Measurements from ENCODE around the gene PEA15.

The PEA15 gene

GRCh38 chr1:160260406-160261382 is 55.5 kb downstream of the PEA15 start:
- in situ Hi-C loops (cut with HindIII; ENCODE audit: low sequenced_read_pairs), result no loop called here
- H3K4me3 ChIP-seq (ENCODE audit: low read depth, low read length), result peak overlapping the region; percentile 87
- TF ChIP-seq CTCF (IDR thresholded peaks at IDR 0.05; ENCODE audit: low read depth, low read length, missing control alignments), result no peak
- DNase-seq (ENCODE audit: low read depth), result peak; percentile 92

- DNase-seq (ENCODE audit: low read depth), result peak; percentile 53
- in situ Hi-C loops (cut with HindIII; ENCODE audit: low sequenced_read_pairs), result no loop called here
- TF ChIP-seq CTCF (IDR thresholded peaks at IDR 0.05; ENCODE audit: low read depth, low read length, missing control alignments), result no peak
- peak overlapping the region; percentile 87 for H3K4me3 ChIP-seq (ENCODE audit: low read depth, low read length)
These were observed 56.3 kb downstream of the PEA15 start for GRCh38 chr1:160261556-160261892.

- TF ChIP-seq CTCF (IDR thresholded peaks at IDR 0.05; ENCODE audit: low read depth, low read length, missing control alignments), result no peak
- peak within 1 kb of the TSS; percentile 87 for H3K4me3 ChIP-seq (ENCODE audit: low read depth, low read length)
- peak; percentile 94 for DNase-seq (ENCODE audit: low read depth)
- in situ Hi-C loops (cut with HindIII; ENCODE audit: low sequenced_read_pairs), result no loop called here
These were observed 57.0 kb downstream of the PEA15 start, which contains the start of gene DCAF8 for GRCh38 chr1:160261893-160262794. Gene DCAF8, minus strand, starts transcription at chr1:160262549. Its CDS starts 18,541 bp downstream, at chr1:160244008.

- TF ChIP-seq CTCF (IDR thresholded peaks at IDR 0.05; ENCODE audit: low read depth, low read length, missing control alignments), result no peak
- no peak for DNase-seq (ENCODE audit: low read depth)
- H3K4me3 ChIP-seq (ENCODE audit: low read depth, low read length), result no peak overlapping the region
- in situ Hi-C loops (cut with HindIII; ENCODE audit: low sequenced_read_pairs), result no loop called here
These were observed 59.7 kb downstream of the PEA15 start for GRCh38 chr1:160264795-160265307.

Data from astrocyte of the cerebellum (primary cell).